AG04450 (cell line): ENCODE results near the gene PIP5K1A. TPM values are rescaled to one million over a fixed set of nuclear protein-coding genes. Genes with fewer than 3 reads are reported as not detected.

Source experiments
- CTCF ChIA-PET: fragments of 300-600, 350-600 bp; formaldehyde crosslinking; extraction: SDS; loops from one replicate; lab custom pipeline; 2022; ENCODE audit warnings: antibody characterized with exemption, inconsistent platforms; lab: Charles Lee
- POLR2A ChIA-PET: fragments of 350-600 bp; formaldehyde crosslinking; extraction: SDS; loops from one replicate; lab custom pipeline; 2021; ENCODE audit warnings: antibody characterized with exemption, inconsistent platforms; lab: Yijun Ruan, JAX
- DNase-seq: peaks from one replicate; pipeline ENCODE4 v3.0.0-alpha.2; 2011; ENCODE audit warnings: low read depth, low spot score
- H3K27ac ChIP-seq: one replicate; pipeline ENCODE4 v1.5.1; 2012; ENCODE audit warnings: low read depth, low read length, control low read depth
- H3K27me3 ChIP-seq: one replicate; pipeline ENCODE4 v1.6.0; 2012; ENCODE audit warnings: low read length; ENCODE audit not compliant: control insufficient read depth, insufficient read depth
- H3K4me3 ChIP-seq: 2 replicates; pipeline ENCODE4 v1.5.1; 2011; ENCODE audit warnings: mild to moderate bottlenecking, low read depth, low read length, control low read depth
- H3K9me3 ChIP-seq: 2 replicates; pipeline ENCODE4 v1.5.1; 2012; ENCODE audit warnings: low read length; ENCODE audit not compliant: control insufficient read depth, insufficient read depth
- polyA plus RNA-seq: library from polyadenylated mRNA; depleted of rRNA; stranded (reverse); fragments of >200 nt; gene quantifications from 2 replicates; pipeline ENCODE4 v1.2.3, GENCODE V29; 2011
- TF ChIP-seq, protein P1 (sequence below): IDR thresholded peaks from 2 replicates; pipeline ENCODE4 v1.5.1; 2011; ENCODE audit warnings: low read depth, low read length, control low read depth, inconsistent platforms

PIP5K1A gene
- polyA plus RNA-seq, 1 experiment = 170 TPM

DNA sequence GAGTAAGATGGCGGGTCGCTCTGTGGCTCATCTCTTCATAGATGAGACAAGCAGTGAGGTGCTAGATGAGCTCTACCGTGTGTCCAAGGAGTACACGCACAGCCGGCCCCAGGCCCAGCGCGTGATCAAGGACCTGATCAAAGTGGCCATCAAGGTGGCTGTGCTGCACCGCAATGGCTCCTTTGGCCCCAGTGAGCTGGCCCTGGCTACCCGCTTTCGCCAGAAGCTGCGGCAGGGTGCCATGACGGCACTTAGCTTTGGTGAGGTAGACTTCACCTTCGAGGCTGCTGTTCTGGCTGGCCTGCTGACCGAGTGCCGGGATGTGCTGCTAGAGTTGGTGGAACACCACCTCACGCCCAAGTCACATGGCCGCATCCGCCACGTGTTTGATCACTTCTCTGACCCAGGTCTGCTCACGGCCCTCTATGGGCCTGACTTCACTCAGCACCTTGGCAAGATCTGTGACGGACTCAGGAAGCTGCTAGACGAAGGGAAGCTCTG, 39.6 kb upstream of the PIP5K1A start:
- ChIA-PET POLR2A (no interaction called here), CTCF (interaction anchor here (6.5 kb wide), 1 partner anchor 59 kb away, joined by 162 read pairs; no protein-coding TSS in a partner anchor)
- DNase-seq = no peak
- H3K4me3 ChIP-seq = no peak overlapping the region
- no peaks in the 10 kb centered on the region for H3K9me3 ChIP-seq
- H3K27me3 ChIP-seq = no peaks in the 10 kb centered on the region
- TF ChIP-seq, protein P1, sequence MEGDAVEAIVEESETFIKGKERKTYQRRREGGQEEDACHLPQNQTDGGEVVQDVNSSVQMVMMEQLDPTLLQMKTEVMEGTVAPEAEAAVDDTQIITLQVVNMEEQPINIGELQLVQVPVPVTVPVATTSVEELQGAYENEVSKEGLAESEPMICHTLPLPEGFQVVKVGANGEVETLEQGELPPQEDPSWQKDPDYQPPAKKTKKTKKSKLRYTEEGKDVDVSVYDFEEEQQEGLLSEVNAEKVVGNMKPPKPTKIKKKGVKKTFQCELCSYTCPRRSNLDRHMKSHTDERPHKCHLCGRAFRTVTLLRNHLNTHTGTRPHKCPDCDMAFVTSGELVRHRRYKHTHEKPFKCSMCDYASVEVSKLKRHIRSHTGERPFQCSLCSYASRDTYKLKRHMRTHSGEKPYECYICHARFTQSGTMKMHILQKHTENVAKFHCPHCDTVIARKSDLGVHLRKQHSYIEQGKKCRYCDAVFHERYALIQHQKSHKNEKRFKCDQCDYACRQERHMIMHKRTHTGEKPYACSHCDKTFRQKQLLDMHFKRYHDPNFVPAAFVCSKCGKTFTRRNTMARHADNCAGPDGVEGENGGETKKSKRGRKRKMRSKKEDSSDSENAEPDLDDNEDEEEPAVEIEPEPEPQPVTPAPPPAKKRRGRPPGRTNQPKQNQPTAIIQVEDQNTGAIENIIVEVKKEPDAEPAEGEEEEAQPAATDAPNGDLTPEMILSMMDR = no peak
- no peak overlapping the region for H3K27ac ChIP-seq

DNA sequence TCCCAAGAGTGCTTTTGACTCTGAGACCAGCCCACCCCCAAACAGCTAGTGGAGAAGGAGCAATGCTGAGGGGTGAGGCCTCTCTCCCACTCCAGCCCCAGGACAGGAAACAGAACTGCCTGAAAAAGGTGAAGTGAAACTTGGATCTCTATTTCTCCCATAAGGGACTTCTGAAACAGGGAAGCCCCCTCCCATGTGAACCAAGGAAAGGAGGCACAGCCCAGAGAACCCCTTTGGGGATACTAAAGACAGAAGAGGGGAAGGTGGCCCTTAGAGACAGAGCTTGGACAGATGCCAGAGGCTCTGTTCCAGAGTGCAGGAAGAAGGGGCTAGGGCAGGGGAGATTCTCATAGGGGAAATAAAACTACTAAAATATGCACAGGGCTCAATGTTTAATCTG, 39.0 kb upstream of the PIP5K1A start:
- POLR2A ChIA-PET = no interaction called here
- H3K27me3 ChIP-seq = no peaks in the 10 kb centered on the region
- CTCF ChIA-PET = interaction anchor here (6.5 kb wide), 1 partner anchor 60 kb away, joined by 162 read pairs; no protein-coding TSS in a partner anchor
- H3K9me3 ChIP-seq = no peaks in the 10 kb centered on the region
- H3K27ac ChIP-seq = no peak overlapping the region
- no peak overlapping the region for H3K4me3 ChIP-seq
- TF ChIP-seq, protein P1 = no peak
- no peak for DNase-seq

DNA sequence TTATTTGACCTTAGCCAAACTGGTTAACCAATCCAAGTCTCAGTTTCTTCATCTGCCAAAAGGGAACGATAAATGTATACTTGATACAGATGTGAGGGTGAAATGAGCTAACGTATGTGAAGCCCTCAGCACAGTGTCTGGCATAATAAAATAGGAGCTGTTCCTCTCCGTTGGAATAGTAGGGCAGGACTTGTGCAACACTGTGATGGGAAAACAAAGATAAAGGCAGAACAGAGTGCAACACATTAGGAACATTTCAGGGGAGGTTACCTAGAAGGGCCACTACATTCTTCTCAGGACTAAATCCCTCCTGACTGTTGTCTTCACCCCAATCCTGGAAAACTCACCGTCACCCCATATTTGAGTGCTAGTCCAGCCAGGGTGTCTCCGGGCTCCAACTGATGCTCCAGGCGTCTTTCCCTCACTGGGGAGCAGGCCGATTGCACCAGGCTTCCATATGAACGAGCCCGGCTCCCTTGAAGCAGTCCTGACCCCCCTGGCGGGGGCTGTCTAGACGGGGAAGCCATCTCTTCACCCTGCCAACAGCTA, 33.5 kb upstream of the PIP5K1A start:
- no peaks in the 10 kb centered on the region for H3K9me3 ChIP-seq
- TF ChIP-seq, protein P1 = 0 out of 2 replicates have a peak, but pooled peaks have one; percentile 4
- ChIA-PET POLR2A (interaction anchor here (0.5 kb wide), 1 partner anchor 124 kb away, joined by 3 read pairs; no protein-coding TSS in a partner anchor), CTCF (interaction anchor here (0.5 to 1.8 kb wide), 4 partner anchors 10 to 65 kb away, joined by 3 to 8 read pairs (median 4); partner anchors contain the start of gene TMOD4)
- peak overlapping the region; percentile 87 for H3K27ac ChIP-seq
- H3K4me3 ChIP-seq = peak overlapping the region; percentile 99
- DNase-seq = no peak
- no peaks in the 10 kb centered on the region for H3K27me3 ChIP-seq

DNA sequence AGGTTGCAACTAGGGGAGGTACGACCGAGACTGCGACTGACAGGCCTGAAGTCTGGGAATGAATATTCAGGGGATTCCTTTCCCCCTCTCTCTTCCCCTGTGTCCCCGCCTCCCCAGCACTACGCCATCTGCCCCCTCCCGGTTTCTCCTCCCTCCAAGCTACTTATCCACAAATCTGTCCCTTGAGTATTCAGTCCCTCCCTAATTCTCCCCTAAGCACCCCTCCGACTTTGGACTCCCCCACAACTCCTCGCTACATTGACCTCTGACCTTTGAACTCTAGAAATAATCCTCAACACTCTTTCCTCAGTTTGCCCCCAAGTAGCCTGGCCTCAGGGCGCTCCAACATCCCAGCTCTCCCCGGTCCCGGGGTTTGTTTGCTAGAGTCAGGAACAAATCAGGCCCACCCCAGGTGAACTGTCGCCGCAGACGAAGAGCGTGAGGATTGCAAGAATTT, 33.0 kb upstream of the PIP5K1A start:
- Histone ChIP-seq H3K4me3 (peak overlapping the region; percentile 99), H3K27ac (peak overlapping the region; percentile 87), H3K27me3 (no peaks in the 10 kb centered on the region), H3K9me3 (no peaks in the 10 kb centered on the region)
- DNase-seq = no peak
- TF ChIP-seq, protein P1 = no peak
- ChIA-PET CTCF (interaction anchor here (0.5 to 1.8 kb wide), 4 partner anchors 10 to 66 kb away, joined by 3 to 8 read pairs (median 4); partner anchors contain the start of gene TMOD4), POLR2A (interaction anchor here (0.5 kb wide), 1 partner anchor 125 kb away, joined by 3 read pairs; no protein-coding TSS in a partner anchor)
